Ishikawa (cell line): ENCODE data around the gene DNAH12.

Source experiments
- CEBPB ChIP-seq: IDR thresholded peaks from 2 replicates; pipeline ENCODE4 v1.6.1; 2012
- CREB1 ChIP-seq: IDR thresholded peaks from 2 replicates; pipeline ENCODE4 v1.6.1; 2012; ENCODE audit warnings: low read depth
- EGR1 ChIP-seq: IDR thresholded peaks from 2 replicates; pipeline ENCODE4 v1.6.1; 2012
- EP300 ChIP-seq: IDR thresholded peaks from 2 replicates; pipeline ENCODE4 v1.6.1; 2012; ENCODE audit warnings: borderline replicate concordance
- FOXM1 ChIP-seq: IDR thresholded peaks from 2 replicates; pipeline ENCODE4 v1.6.1; 2012; ENCODE audit warnings: low read depth, borderline replicate concordance
- NFIC ChIP-seq: IDR thresholded peaks from 2 replicates; pipeline ENCODE4 v1.6.1; 2012
- RAD21 ChIP-seq: IDR thresholded peaks from 2 replicates; pipeline ENCODE4 v1.6.1; 2012; ENCODE audit warnings: low read depth
- TAF1 ChIP-seq: IDR thresholded peaks from 2 replicates; pipeline ENCODE4 v1.6.1; 2012; ENCODE audit warnings: low read depth, mild to moderate bottlenecking
- TCF12 ChIP-seq: IDR thresholded peaks from 2 replicates; pipeline ENCODE4 v1.6.1; 2012; ENCODE audit warnings: low read depth
- TEAD4 ChIP-seq: IDR thresholded peaks from 2 replicates; pipeline ENCODE4 v1.6.1; 2012
- YY1 ChIP-seq: IDR thresholded peaks from 2 replicates; pipeline ENCODE4 v1.6.1; 2012; ENCODE audit warnings: low read depth
- ZBTB7A ChIP-seq: IDR thresholded peaks from 2 replicates; pipeline ENCODE4 v1.6.1; 2012; ENCODE audit warnings: low read depth
- TF ChIP-seq, protein P1 (sequence below): IDR thresholded peaks from 2 replicates; pipeline ENCODE4 v1.6.1; 2012
- TF ChIP-seq, protein P2 (sequence below): IDR thresholded peaks from 2 replicates; pipeline ENCODE4 v1.6.1; 2012
- TF ChIP-seq, protein P3 (sequence below): IDR thresholded peaks from 2 replicates; pipeline ENCODE4 v1.6.1; 2012; ENCODE audit warnings: low read depth, mild to moderate bottlenecking

The DNAH12 gene

GRCh38 chr3:57397175-57398026 is 146.7 kb downstream of the DNAH12 start:
- TF ChIP-seq EP300 (no peak), RAD21 (peak; percentile 89)

- TF ChIP-seq TCF12 (no peak), YY1 (no peak)
- TF ChIP-seq, protein P1, sequence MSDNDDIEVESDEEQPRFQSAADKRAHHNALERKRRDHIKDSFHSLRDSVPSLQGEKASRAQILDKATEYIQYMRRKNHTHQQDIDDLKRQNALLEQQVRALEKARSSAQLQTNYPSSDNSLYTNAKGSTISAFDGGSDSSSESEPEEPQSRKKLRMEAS: no peak
Measured at GRCh38 chr3:57393977-57394376, 150.2 kb downstream of the DNAH12 start.

- TF ChIP-seq TCF12: no peak
- TF ChIP-seq TAF1: no peak
- TF ChIP-seq, protein P2, sequence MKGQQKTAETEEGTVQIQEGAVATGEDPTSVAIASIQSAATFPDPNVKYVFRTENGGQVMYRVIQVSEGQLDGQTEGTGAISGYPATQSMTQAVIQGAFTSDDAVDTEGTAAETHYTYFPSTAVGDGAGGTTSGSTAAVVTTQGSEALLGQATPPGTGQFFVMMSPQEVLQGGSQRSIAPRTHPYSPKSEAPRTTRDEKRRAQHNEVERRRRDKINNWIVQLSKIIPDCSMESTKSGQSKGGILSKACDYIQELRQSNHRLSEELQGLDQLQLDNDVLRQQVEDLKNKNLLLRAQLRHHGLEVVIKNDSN: no peak
- TF ChIP-seq, protein P1: no peak
- TF ChIP-seq ZBTB7A: no peak
- no peak for TF ChIP-seq NFIC
- TF ChIP-seq YY1: no peak
- no peak for TF ChIP-seq EP300
- TF ChIP-seq EGR1: no peak
- TF ChIP-seq, protein P3, sequence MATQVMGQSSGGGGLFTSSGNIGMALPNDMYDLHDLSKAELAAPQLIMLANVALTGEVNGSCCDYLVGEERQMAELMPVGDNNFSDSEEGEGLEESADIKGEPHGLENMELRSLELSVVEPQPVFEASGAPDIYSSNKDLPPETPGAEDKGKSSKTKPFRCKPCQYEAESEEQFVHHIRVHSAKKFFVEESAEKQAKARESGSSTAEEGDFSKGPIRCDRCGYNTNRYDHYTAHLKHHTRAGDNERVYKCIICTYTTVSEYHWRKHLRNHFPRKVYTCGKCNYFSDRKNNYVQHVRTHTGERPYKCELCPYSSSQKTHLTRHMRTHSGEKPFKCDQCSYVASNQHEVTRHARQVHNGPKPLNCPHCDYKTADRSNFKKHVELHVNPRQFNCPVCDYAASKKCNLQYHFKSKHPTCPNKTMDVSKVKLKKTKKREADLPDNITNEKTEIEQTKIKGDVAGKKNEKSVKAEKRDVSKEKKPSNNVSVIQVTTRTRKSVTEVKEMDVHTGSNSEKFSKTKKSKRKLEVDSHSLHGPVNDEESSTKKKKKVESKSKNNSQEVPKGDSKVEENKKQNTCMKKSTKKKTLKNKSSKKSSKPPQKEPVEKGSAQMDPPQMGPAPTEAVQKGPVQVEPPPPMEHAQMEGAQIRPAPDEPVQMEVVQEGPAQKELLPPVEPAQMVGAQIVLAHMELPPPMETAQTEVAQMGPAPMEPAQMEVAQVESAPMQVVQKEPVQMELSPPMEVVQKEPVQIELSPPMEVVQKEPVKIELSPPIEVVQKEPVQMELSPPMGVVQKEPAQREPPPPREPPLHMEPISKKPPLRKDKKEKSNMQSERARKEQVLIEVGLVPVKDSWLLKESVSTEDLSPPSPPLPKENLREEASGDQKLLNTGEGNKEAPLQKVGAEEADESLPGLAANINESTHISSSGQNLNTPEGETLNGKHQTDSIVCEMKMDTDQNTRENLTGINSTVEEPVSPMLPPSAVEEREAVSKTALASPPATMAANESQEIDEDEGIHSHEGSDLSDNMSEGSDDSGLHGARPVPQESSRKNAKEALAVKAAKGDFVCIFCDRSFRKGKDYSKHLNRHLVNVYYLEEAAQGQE: no peak
- TF ChIP-seq TEAD4: no peak
- no peak for TF ChIP-seq CEBPB
- no peak for TF ChIP-seq RAD21
- TF ChIP-seq FOXM1: no peak
- no peak for TF ChIP-seq CREB1
Measured at GRCh38 chr3:57391767-57392166, 152.4 kb downstream of the DNAH12 start.

DNA sequence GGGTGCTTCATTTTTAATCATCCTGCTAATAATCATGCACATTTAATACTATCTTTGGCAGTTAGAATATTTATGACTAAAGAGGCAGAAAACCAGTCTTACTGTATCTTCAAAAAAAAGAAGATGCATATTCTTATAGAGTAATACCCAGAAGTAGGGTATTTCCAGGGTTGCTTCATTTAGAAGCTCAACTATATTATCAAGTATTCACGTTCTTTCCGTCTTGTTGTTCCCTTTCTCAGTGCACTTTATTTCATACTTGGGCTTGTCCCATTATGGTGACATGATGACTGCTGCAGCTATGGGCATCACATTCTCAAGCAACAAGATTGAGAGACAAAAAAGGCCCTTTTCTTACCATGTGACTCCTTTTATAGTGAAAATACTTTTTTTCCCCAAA is 154.9 kb downstream of the DNAH12 start:
- TF ChIP-seq YY1: no peak
- no peak for TF ChIP-seq ZBTB7A
- TF ChIP-seq, protein P3: no peak
- no peak for TF ChIP-seq FOXM1
- TF ChIP-seq NFIC: no peak
- no peak for TF ChIP-seq TCF12
- no peak for TF ChIP-seq EGR1
- TF ChIP-seq CEBPB: no peak
- TF ChIP-seq, protein P2: no peak
- TF ChIP-seq CREB1: no peak
- no peak for TF ChIP-seq EP300

DNA sequence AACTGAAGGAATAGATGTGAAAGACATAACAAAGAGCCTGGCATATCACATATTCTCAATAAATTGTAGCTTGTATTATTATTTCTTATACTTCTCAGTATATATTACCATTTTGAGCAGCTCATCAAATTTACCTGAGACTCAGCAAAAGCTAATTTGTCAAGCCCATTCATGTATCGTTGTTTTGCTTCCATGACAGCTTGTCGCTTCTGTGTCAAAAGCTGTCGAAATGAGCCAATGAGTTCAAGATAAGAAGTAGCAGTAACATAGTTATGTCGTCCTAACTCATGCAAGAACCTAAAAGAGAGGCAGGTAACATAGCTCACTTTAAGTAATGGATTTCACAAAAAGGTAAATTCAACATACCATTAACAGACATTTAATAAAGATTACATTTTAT is 157.8 kb downstream of the DNAH12 start:
- TF ChIP-seq CREB1 (no peak), EP300 (no peak), CEBPB (no peak), EGR1 (no peak), RAD21 (no peak), YY1 (no peak), TAF1 (no peak), NFIC (no peak), TCF12 (no peak), FOXM1 (no peak), ZBTB7A (no peak)
- TF ChIP-seq, protein P3: no peak
- TF ChIP-seq, protein P2: no peak
- TF ChIP-seq, protein P1: no peak
